ENCODE data around the gene HIVEP3. TPM values are rescaled to one million over a fixed set of nuclear protein-coding genes. Genes with fewer than 3 reads are reported as not detected.
"Not testable (repeated sequence)": the region's sequence is repeated elsewhere in the genome, so short reads cannot be mapped to it uniquely, and the experiment has no call there.

HIVEP3 gene
- 70.5 and 73.9 TPM in 2 replicates for total RNA-seq

DNA sequence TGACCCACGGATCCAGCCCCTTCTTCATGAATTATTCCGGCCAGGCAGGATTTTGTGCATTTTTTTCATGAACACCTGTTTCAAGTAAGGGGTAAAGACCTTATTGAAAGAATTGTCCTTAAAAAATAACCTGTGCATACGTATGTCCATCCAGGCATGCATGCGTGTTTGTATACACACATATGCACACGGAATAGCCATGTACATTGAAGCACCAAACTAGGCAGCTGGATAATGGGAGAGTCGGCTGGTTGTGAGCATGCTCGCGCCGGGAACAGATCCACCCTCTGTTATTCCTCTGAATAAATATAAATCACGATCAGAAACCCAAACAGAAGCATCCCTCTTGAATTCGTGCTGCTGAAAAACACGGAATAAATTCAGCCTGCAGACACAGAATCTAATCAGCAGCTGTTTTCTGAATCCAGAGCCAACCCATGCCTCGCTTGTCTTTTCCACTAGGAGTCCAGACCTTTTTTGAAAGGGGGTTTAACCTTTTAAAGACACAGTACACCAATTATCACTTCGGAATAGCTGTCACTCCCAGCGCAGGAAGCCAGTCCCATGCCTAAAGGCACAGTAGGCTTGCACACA is at the start of gene HIVEP3:
Gene HIVEP3 (minus strand): TSS at position 473 of the 594 bp plus-strand sequence.
- Mint-ChIP-seq H3K4me3 (peak within 1 kb of the TSS; percentile 95), H3K27me3 (no peaks in the 10 kb centered on the region), H3K4me1 (peaks cover 61% of the 10 kb centered on the region), H3K27ac (peak within 1 kb of the TSS; percentile 96), H3K9me3 (peaks cover 6% of the 10 kb centered on the region), H3K36me3 (ENCODE audit: low read depth) (no peaks in the 10 kb centered on the region)
- intact Hi-C loops (cut with micrococcal nuclease) = loop anchor here (2.0 to 5.0 kb wide), 2 partner anchors 116 to 176 kb away; no protein-coding TSS in a partner anchor
- DNase-seq = peak; percentile 60

GRCh38 chr1:41964400-41964799 is 45.7 kb upstream of the HIVEP3 start:
- Mint-ChIP-seq H3K27ac (no peak overlapping the region), H3K9me3 (peaks cover 22% of the 10 kb centered on the region), H3K4me3 (no peak overlapping the region), H3K4me1 (peaks cover 1% of the 10 kb centered on the region), H3K36me3 (ENCODE audit: low read depth) (peaks cover 2% of the 10 kb centered on the region), H3K27me3 (peaks cover 9% of the 10 kb centered on the region)
- intact Hi-C loops (cut with micrococcal nuclease) = no loop called here
- no peak for DNase-seq

DNA sequence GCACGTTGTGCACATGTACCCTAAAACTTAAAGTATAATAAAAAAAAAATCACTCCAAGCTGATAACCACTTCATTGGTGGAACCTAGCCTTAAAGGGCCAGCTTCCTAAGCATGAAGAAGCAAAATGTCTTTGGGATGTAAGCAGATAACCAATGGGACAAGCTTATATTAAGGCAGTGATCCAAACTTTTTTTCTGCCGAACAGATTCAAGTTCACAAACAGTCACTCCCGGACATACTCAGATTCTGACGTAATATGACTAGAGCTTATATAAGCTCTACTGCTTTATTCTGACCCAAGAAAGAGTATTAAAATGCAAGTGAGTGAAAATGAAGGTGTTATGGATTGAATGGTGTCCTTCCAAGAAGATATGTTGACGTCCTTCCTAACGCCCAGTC is 44.9 kb upstream of the HIVEP3 start:
- Mint-ChIP-seq H3K27ac (no peak overlapping the region), H3K4me1 (peaks cover 1% of the 10 kb centered on the region), H3K27me3 (peaks cover 7% of the 10 kb centered on the region), H3K4me3 (no peak overlapping the region), H3K9me3 (peaks cover 22% of the 10 kb centered on the region), H3K36me3 (ENCODE audit: low read depth) (peaks cover 2% of the 10 kb centered on the region)
- DNase-seq = no peak
- intact Hi-C loops (cut with micrococcal nuclease) = no loop called here

- H3K4me1 Mint-ChIP-seq = peaks cover 9% of the 10 kb centered on the region
- H3K27me3 Mint-ChIP-seq = no peaks in the 10 kb centered on the region
- H3K4me3 Mint-ChIP-seq = no peak overlapping the region
- DNase-seq = no peak
- peaks cover 8% of the 10 kb centered on the region for H3K9me3 Mint-ChIP-seq
- no peak overlapping the region for H3K27ac Mint-ChIP-seq
- H3K36me3 Mint-ChIP-seq (ENCODE audit: low read depth) = no peaks in the 10 kb centered on the region
- intact Hi-C loops (cut with micrococcal nuclease) = loop anchor here (5.0 kb wide), 1 partner anchor 36 kb away; no protein-coding TSS in a partner anchor
Observed at GRCh38 chr1:41958015-41958673, 39.4 kb upstream of the HIVEP3 start.

DNA sequence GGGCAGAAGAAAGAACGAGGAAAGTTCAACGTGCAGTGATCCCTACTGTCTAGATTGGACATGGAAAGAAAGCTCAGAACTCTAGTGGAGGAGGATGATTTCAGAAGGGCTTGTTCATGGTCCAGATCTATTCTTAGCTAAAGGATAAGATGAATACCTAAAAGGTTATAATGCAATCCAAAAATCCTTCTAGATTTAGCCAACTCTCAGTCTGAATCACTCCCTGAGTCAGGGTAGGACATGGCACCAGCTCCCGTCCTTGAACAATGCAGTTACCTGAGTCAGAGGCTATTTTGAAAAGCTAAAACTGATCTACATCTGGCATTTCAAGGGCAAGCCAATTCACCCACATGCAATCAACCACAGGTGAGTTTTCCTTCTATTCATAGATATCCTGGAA is 38.8 kb upstream of the HIVEP3 start:
- H3K4me3 Mint-ChIP-seq = no peak overlapping the region
- H3K9me3 Mint-ChIP-seq = peaks cover 8% of the 10 kb centered on the region
- H3K4me1 Mint-ChIP-seq = peaks cover 9% of the 10 kb centered on the region
- intact Hi-C loops (cut with micrococcal nuclease) = loop anchor here (5.0 kb wide), 1 partner anchor 35 kb away; no protein-coding TSS in a partner anchor
- H3K36me3 Mint-ChIP-seq (ENCODE audit: low read depth) = no peaks in the 10 kb centered on the region
- DNase-seq = no peak
- no peaks in the 10 kb centered on the region for H3K27me3 Mint-ChIP-seq
- H3K27ac Mint-ChIP-seq = no peak overlapping the region

GRCh38 chr1:41955461-41956159 is 36.9 kb upstream of the HIVEP3 start:
- Mint-ChIP-seq H3K9me3 (peaks cover 14% of the 10 kb centered on the region), H3K36me3 (ENCODE audit: low read depth) (peaks cover 10% of the 10 kb centered on the region), H3K4me1 (peaks cover 15% of the 10 kb centered on the region), H3K4me3 (no peak overlapping the region), H3K27ac (no peak overlapping the region), H3K27me3 (no peaks in the 10 kb centered on the region)
- no peak for DNase-seq
- intact Hi-C loops (cut with micrococcal nuclease) = loop anchor here (5.0 kb wide), 1 partner anchor 33 kb away; no protein-coding TSS in a partner anchor

DNA sequence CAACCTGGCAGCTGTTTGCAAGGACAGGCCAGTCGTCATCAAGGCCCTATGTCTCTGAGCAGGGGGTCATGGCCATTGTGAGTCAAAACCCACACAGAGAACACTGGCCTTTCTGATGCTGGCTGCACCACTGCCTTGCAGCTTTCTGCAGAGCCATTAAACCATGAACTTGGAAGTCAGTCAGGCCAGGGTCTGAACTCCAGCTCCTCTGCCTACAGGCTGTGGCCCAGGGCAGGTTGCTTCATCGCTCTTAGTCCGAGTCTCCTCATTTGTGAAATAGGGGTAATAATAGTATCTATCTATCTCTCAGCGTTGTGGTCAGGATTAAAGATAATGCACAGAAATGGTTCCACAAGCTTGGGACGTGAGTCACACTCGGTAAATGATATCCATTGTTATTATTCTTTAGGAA is 35.8 kb upstream of the HIVEP3 start:
- peaks cover 10% of the 10 kb centered on the region for H3K36me3 Mint-ChIP-seq (ENCODE audit: low read depth)
- H3K9me3 Mint-ChIP-seq = peaks cover 18% of the 10 kb centered on the region
- H3K4me1 Mint-ChIP-seq = peaks cover 15% of the 10 kb centered on the region
- no peak overlapping the region for H3K27ac Mint-ChIP-seq
- DNase-seq = no peak
- no peak overlapping the region for H3K4me3 Mint-ChIP-seq
- no peaks in the 10 kb centered on the region for H3K27me3 Mint-ChIP-seq
- intact Hi-C loops (cut with micrococcal nuclease) = no loop called here

DNA sequence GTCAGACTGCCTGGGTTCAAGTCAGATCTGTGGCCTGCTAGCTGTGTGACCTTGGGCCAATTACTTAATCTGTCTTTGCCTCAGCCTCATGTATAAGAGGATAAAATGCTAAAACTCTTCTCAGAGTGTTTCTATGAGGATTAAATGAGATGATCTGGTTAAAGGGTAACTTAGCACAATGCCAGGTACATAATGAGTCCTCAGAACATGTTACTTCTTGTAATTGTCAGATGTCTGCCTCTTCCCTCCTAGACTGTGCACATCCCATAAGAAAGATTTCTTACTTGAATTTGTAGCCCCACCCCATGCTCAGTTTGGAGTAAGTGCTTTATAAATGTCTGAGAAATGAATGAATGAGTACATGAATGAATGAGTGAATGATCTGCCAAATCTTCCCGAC is 34.6 kb upstream of the HIVEP3 start:
- intact Hi-C loops (cut with micrococcal nuclease) = no loop called here
- Mint-ChIP-seq H3K9me3 (peaks cover 25% of the 10 kb centered on the region), H3K4me1 (peaks cover 18% of the 10 kb centered on the region), H3K27ac (no peak overlapping the region), H3K27me3 (no peaks in the 10 kb centered on the region), H3K36me3 (ENCODE audit: low read depth) (peaks cover 17% of the 10 kb centered on the region), H3K4me3 (no peak overlapping the region)
- DNase-seq = no peak

DNA sequence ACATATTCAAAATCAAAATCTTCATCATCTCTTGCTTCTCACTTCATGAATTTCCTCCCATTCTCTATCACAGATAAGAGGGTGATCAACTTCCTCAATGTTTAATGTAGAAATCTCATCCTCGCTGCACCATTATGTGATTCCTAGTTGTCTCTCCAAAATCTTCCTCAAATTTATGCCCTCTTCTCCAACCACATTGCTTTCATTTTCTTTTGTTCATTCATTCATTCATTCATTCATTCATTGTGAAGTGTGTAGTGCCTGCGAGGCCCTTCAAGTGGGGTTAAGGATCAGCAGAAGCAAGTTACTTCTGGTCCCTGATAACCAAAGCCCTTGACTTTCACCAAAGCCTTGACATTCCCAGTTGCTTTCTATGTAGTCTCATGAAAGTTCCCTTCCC is 33.5 kb upstream of the HIVEP3 start:
- Mint-ChIP-seq H3K4me3 (no peak overlapping the region), H3K9me3 (peaks cover 29% of the 10 kb centered on the region), H3K4me1 (peaks cover 18% of the 10 kb centered on the region), H3K36me3 (ENCODE audit: low read depth) (peaks cover 17% of the 10 kb centered on the region), H3K27me3 (no peaks in the 10 kb centered on the region), H3K27ac (no peak overlapping the region)
- no peak for DNase-seq
- intact Hi-C loops (cut with micrococcal nuclease) = no loop called here

- Mint-ChIP-seq H3K36me3 (ENCODE audit: low read depth) (peaks cover 17% of the 10 kb centered on the region), H3K4me1 (peaks cover 18% of the 10 kb centered on the region), H3K9me3 (peaks cover 29% of the 10 kb centered on the region), H3K27ac (peak overlapping the region; percentile 46)
- not testable (repeated sequence) for DNase-seq, H3K4me3 Mint-ChIP-seq, H3K27me3 Mint-ChIP-seq
- intact Hi-C loops (cut with micrococcal nuclease) = loop anchor here (1.0 kb wide), 1 partner anchor 66 kb away; no protein-coding TSS in a partner anchor
Observed at GRCh38 chr1:41951492-41951891, 32.8 kb upstream of the HIVEP3 start.

DNA sequence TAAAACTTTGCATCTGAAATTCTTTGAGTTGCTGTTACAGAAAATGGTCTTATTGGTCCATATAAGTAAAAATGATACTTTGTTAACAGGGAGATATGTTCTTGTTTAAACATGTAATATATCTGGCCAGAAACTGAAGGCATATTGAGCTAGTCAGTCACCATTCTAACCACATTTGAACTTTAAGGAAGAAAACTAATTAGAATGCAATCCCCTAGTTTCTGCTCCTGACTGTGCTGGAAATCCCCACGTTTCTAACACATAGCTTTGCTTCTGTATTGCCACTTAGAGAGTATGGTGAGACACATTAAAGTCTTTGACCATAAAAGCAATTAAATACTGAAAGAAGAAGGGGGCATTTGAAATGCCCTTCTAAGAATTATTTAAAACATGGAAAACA is 32.1 kb upstream of the HIVEP3 start:
- intact Hi-C loops (cut with micrococcal nuclease) = loop anchor here (1.0 kb wide), 1 partner anchor 66 kb away; no protein-coding TSS in a partner anchor
- H3K27ac Mint-ChIP-seq = peak overlapping the region; percentile 46
- peaks cover 16% of the 10 kb centered on the region for H3K4me1 Mint-ChIP-seq
- H3K36me3 Mint-ChIP-seq (ENCODE audit: low read depth) = peaks cover 17% of the 10 kb centered on the region
- no peak for DNase-seq
- H3K4me3 Mint-ChIP-seq = no peak overlapping the region
- peaks cover 29% of the 10 kb centered on the region for H3K9me3 Mint-ChIP-seq
- no peaks in the 10 kb centered on the region for H3K27me3 Mint-ChIP-seq

GRCh38 chr1:41945946-41946345 is 27.2 kb upstream of the HIVEP3 start:
- H3K27me3 Mint-ChIP-seq; DNase-seq; H3K4me1 Mint-ChIP-seq; H3K27ac Mint-ChIP-seq; H3K36me3 Mint-ChIP-seq (ENCODE audit: low read depth); H3K4me3 Mint-ChIP-seq; intact Hi-C loops (cut with micrococcal nuclease): not testable (repeated sequence)
- peaks cover 24% of the 10 kb centered on the region for H3K9me3 Mint-ChIP-seq

DNA sequence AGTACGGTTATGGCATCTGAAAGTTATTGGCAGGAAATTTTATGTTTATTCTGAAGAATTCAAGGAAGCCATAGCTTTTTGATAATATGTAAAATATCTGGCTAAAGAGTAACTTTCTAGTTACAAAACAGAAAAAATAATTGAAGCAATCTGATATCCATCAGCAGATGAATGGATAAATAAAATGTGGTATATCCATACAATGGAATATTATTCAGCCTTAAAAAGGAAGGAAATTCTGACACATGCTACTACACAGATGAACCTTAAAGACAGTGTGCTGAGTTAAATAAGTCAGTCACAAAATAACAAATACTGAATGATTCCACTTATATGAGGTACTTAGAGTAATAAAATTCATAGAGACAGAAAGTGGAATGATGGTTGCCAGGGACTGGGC is 25.0 kb upstream of the HIVEP3 start:
- H3K36me3 Mint-ChIP-seq (ENCODE audit: low read depth) = peaks cover under 1% of the 10 kb centered on the region

DNA sequence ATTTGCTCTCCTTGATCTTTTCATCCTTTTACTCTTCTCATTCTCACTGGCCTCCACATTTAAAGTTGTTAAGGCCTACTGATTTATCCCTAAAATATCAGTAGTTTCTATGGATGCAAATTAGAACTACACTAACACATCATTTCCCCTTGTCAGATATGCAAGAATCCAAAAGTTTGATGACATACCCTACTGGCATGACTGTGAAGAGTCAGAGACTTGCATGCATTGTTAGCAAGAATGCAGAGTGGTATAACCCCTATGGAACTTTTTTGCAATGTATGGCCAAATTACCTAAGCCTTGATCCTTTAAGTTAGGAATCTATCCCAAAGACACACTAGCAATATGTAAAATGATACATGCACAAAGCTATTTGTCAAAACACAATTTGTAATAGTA is 23.6 kb upstream of the HIVEP3 start:
- Mint-ChIP-seq H3K9me3 (peaks cover 14% of the 10 kb centered on the region), H3K27ac (no peak overlapping the region), H3K27me3 (no peaks in the 10 kb centered on the region)

More for the DNA sequence above, 25.0 kb upstream of the HIVEP3 start:
- Mint-ChIP-seq H3K27ac (no peak overlapping the region), H3K4me1 (peaks cover 2% of the 10 kb centered on the region), H3K9me3 (peaks cover 13% of the 10 kb centered on the region), H3K4me3 (no peak overlapping the region), H3K27me3 (no peaks in the 10 kb centered on the region)
- intact Hi-C loops (cut with micrococcal nuclease) = no loop called here
- no peak for DNase-seq

More for the DNA sequence above, 23.6 kb upstream of the HIVEP3 start:
- H3K4me1 Mint-ChIP-seq = peaks cover 2% of the 10 kb centered on the region
- no peak for DNase-seq
- H3K36me3 Mint-ChIP-seq (ENCODE audit: low read depth) = no peaks in the 10 kb centered on the region
- no peak overlapping the region for H3K4me3 Mint-ChIP-seq
- intact Hi-C loops (cut with micrococcal nuclease) = no loop called here
